ENCODE measurements around the gene GHSR.

The GHSR gene

GRCh38 chr3:172446198-172446597 lies 2.1 kb downstream of the GHSR start:
- H3K27me3 ChIP-seq: peaks cover 74% of the 10 kb centered on the region
- no peak for DNase-seq
- H3K4me1 ChIP-seq: no peaks in the 10 kb centered on the region
- no peak for TF ChIP-seq CTCF (IDR thresholded peaks at IDR 0.05; ENCODE audit: low read depth, low read length)
- H3K9me3 ChIP-seq: no peaks in the 10 kb centered on the region
- no peaks in the 10 kb centered on the region for H3K36me3 ChIP-seq
- H3K4me3 ChIP-seq (ENCODE audit: low read depth, low read length): no peak overlapping the region

GRCh38 chr3:172444821-172445220 lies 3.4 kb downstream of the GHSR start:
- DNase-seq: no peak
- no peak for TF ChIP-seq CTCF (IDR thresholded peaks at IDR 0.05; ENCODE audit: low read depth, low read length)
- H3K36me3 ChIP-seq: no peaks in the 10 kb centered on the region
- H3K4me3 ChIP-seq (ENCODE audit: low read depth, low read length): no peak overlapping the region
- no peaks in the 10 kb centered on the region for H3K4me1 ChIP-seq
- H3K9me3 ChIP-seq: no peaks in the 10 kb centered on the region
- peaks cover 64% of the 10 kb centered on the region for H3K27me3 ChIP-seq

- Histone ChIP-seq H3K27me3 (peaks cover 47% of the 10 kb centered on the region), H3K36me3 (no peaks in the 10 kb centered on the region), H3K4me1 (no peaks in the 10 kb centered on the region), H3K9me3 (no peaks in the 10 kb centered on the region), H3K4me3 (ENCODE audit: low read depth, low read length) (no peak overlapping the region)
- no peak for DNase-seq
- no peak for TF ChIP-seq CTCF (IDR thresholded peaks at IDR 0.05; ENCODE audit: low read depth, low read length)
These were observed 5.7 kb downstream of the GHSR start for GRCh38 chr3:172442606-172443005.

- H3K27me3 ChIP-seq: peaks cover 37% of the 10 kb centered on the region
- no peak for DNase-seq
- H3K9me3 ChIP-seq: no peaks in the 10 kb centered on the region
- no peak overlapping the region for H3K4me3 ChIP-seq (ENCODE audit: low read depth, low read length)
- no peaks in the 10 kb centered on the region for H3K4me1 ChIP-seq
- H3K36me3 ChIP-seq: no peaks in the 10 kb centered on the region
- TF ChIP-seq CTCF (IDR thresholded peaks at IDR 0.05; ENCODE audit: low read depth, low read length): no peak
These were observed 6.7 kb downstream of the GHSR start for GRCh38 chr3:172441581-172441980.

- DNase-seq: no peak
- H3K27me3 ChIP-seq: peaks cover 16% of the 10 kb centered on the region
- no peak overlapping the region for H3K4me3 ChIP-seq (ENCODE audit: low read depth, low read length)
- no peaks in the 10 kb centered on the region for H3K4me1 ChIP-seq
- no peak for TF ChIP-seq CTCF (IDR thresholded peaks at IDR 0.05; ENCODE audit: low read depth, low read length)
- H3K36me3 ChIP-seq: no peaks in the 10 kb centered on the region
- no peaks in the 10 kb centered on the region for H3K9me3 ChIP-seq
These were observed 10.1 kb downstream of the GHSR start for GRCh38 chr3:172438186-172438585.

- Histone ChIP-seq H3K27me3 (peaks cover 16% of the 10 kb centered on the region), H3K36me3 (no peaks in the 10 kb centered on the region), H3K4me1 (no peaks in the 10 kb centered on the region), H3K4me3 (ENCODE audit: low read depth, low read length) (no peak overlapping the region), H3K9me3 (no peaks in the 10 kb centered on the region)
- DNase-seq: no peak
- no peak for TF ChIP-seq CTCF (IDR thresholded peaks at IDR 0.05; ENCODE audit: low read depth, low read length)
These were observed 10.5 kb downstream of the GHSR start for GRCh38 chr3:172437713-172438112.

Measured in BE2C (cell line).